ENCODE data around the gene C13orf42.

The C13orf42 gene

DNA sequence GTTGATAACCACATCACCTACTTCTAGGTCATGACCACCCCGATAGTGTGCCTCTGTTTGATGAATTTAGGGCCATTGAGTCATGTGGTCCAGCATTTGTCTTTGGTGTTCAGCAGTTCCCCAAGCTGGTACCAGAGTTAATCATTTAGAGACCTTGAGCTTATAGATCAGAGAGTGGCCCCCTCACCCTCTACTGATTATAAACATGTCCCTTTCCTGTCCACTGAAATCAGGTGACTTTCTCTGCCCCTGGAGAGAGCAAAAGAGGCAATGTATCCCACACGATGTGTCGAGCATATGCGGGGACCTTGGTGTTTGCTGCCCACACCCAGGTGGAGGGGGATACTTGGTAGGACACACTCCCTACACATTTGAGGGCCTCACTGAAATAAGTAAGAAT, 46.3 kb downstream of the C13orf42 start:
- no peak for DNase-seq

DNA sequence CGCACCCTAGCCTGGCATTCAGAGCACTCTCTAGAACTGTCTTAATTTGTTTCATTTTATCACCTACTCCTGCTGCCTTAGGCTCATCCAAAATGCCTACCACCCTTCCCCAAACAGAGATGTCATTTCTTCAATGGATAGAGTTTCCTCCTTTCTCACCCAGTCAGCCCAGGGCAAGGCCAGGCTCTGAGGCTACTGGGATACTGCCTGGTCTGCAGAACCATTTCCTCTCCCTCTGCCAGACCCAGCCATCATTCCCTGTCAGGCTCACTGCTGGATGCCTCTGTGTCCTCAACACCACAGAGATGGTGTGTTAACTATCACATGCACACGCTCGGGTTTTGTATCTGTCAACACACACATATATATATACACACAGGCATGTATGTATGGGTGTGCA, 47.2 kb downstream of the C13orf42 start:
- no peak for DNase-seq

DNA sequence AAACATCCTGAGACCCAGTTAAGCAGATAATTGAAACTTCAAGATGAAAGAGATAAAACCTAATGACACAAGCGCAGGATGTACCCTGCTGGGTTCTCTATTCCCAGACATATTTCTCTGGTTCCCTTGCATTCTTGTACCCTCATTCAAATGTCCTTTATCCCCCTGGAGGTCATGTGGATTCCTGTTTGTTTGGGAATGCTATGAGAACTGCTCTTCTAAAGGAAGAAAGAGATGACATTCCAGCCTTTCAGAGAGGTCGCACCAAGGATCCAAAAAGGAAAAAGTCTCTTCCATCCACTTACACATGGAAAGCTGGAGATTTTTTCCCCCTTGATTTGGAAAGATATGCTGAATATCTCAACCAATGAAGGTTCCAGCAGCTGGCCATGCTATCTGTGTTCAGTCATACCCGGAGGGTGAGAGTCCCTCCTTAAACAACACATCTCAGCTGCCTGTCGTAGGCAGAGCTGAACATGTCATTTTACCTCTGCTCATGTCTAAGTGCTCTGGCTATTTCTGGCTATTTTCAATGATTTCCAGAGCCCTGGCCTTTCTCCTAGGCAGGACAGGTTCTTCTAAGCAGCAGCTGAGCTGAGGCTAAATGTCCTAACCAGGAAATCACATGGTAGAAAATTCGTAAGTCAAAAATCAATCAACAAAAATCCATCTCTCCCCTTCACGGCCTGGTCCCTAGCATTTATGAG, 52.5 kb downstream of the C13orf42 start:
- no peak for DNase-seq

DNA sequence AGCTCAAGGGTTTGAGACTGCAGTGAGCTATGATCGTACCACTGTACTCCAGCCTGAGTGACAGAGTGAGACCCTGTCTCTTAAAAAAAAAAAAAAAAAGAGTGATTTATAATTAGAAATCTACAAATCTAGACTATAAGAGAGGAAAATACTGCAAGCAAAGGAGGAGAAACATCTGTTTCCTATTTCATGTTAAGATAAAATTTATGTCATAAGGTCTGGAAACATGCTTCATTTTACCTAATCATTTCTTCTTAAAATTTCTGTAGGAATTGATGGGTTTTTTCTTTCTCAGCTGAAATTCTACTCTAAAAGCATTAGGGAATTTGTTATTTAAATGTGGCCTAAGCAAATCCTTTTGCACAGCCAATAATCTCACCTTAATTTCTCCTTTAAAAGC, 53.2 kb downstream of the C13orf42 start:
- no peak for DNase-seq

DNA sequence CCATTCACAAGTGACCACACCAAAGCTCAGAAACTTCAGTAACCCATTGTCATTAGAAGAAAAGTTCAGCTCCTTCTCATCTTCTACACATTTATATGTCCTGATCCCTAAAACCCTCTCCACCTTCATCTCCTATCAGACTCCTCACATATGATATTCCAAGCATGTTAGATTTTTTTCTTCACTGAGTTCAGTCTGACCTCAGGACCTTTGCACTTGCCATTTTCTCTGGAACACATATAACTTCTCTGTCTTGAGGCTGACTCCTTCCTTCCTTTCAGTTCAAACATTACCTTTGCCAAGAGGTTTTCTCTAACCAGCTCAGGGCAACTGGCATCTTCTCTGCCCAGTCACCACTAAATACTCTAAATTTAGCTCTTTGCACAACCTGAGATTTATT, 54.1 kb downstream of the C13orf42 start:
- no peak for DNase-seq

DNA sequence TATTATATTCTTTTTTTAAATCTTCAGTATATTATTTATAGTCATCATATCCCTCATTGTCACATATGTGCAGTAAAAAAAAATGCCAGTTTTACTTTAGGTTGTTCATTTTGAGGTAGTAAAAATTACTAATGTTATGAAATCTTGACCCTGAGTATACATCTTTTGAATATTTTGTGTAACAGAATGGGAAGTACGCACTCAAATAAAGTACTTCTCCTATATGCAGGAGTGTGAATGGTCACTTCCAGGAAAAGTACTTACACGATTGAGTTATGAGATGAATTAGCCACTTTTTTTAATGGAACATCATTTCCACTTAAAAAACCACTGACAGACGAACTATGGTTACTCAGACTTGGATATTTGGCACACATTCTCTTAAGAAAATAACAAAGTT, 58.5 kb downstream of the C13orf42 start:
- no peak for DNase-seq

DNA sequence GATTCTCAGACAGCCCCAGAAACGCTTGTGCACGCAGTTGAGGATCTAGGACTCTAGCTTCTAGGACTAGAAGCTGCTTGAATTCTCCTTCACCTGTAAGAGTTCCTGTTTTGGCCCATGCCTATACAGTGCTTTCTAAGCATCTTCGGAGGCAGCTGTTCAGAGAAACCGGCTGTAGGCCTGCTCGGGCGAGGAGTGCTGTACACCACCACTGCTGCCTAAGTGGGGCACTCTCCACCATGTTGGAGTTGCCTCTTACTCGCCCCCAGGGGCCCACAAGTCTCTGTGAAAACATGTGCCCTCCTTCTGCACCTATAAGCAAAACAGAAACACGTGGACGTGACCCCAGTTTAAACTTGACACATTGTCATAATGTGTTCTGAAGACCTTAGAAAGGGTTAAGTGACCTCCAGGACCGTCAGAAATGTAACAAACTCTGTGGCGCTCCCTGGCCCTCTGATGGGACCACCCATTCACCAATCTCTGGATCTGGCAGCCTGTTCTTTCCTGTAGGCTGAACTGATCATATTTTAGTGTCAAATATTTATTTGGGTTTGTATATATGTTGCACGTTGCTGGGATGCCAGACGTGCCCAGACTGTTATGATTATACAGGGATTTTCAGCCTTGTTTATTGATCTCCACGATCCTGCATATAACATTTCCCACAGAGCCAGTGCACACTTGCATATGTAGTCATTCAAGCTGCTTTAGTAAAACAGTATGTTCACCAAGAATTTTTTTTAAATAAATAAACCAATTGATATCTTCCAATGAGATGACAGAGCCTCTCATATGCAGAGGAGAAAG, 60.8 kb downstream of the C13orf42 start:
- DNase-seq, result no peak

DNA sequence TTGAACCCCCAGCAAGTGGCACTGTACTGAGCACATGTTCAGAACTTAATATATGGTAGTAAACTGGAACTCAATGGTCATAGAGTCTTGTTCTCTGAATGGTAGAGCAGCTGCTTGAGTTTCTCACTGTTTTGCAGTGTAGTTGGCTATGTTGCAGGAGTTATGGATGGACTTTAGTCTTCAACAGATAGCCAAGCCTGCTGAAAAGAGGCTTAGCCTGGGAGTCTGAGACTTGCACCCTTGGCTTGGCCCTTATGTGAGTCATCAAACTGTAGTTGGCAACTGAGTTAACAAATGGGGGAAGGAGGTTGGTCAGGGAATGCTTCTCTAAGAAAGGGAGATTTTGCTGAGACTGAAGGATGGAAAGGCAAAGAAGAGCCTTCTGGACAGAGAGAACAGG, 62.5 kb downstream of the C13orf42 start:
- no peak for DNase-seq

DNA sequence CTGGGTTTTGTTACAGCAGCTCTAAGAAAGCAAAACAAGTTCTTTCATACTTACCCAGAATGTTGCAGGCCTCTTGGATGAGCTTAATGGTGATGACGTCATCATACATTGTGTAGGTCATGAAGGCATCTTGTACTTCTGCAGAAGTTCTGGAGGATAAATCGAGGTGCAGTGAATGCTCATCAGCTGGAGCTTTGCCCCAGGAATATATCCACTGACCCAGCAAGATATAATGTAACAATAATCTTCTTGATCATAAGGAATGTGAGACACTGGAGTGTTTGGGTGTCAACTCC, 63.0 kb downstream of the C13orf42 start:
- DNase-seq, result no peak

DNA sequence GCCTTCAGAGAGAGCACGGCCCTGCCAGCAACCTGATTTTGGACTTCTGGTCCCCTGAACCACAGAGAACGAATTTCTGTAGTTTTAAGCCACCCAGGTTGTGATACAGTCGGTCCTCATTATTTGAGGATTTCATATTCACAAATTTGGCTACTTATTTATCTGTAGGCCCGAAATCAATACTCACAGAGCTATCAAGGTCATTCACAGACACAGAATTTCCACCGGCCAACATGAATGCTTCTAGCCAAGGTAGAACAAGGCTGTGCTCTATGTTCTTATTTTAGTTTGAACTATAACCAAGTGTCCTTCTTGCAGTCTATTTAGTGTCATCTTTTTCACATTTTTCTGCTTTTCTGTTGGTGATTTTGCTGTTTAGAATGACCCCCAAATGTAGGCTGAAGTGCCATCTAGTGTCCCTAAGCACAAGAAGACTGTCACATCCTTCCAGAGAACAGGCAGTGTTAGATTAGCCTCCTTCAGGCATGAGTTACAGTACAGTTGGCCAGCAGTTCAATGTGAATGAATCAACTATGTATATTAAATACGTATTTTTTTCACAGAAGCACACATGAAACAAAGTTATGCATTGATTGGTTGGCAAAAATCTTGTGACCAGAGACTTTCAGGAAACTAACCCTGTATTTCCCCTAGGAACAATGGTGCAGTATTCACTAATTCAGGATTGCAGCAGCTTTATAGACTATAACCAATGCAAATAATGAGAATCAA, 63.5 kb downstream of the C13orf42 start:
- DNase-seq, result no peak

DNA sequence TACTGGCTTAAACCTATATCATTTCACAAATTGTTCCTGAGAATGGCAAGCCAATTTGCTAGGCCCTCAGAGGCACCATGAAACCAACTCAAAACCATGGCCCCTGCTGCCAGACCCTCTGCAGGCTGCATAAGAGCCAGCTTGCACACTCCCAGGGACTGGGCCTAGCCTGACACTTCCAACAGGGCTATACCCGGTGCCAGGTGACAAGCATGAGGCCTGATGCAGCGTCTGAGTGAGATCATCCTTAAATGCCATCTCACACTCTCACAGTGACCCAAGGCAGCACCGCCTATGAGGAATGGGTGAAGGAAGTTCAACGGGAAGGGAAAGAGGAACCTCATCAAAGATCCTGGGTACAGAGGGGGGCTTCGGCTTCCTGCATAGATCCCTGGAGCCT, 65.6 kb downstream of the C13orf42 start:
- DNase-seq, result no peak

DNA sequence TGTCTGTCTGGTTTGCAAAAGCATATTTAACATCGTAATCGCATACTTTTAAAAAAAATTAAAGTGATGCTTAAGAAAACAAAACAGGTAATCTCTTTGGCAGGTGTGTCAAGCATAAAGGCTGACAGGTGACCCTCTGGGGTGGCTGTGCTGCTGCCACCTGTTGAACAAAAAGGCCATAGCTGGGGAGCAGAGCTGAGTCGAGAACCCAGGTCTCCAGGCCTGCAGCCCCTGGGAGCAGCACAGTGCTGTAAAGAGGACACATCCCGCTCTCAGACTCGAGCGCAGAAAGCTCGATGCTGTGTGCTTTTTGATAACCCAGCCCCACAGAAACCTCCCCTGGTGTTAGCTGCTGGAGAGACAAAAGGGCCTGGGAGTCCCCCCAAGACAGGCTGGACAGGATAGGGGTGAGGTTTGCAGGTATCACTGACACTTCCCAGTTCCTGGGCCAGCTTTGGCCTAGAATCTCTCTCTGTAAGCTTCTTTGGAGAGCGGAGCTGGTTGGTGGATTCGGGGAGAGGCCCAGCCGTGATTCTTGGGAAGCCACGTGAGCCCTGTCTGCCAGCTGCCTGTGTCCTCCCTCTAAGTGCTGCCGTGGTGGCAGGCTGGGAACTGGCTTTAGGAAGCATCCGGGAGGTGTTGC, 66.9 kb downstream of the C13orf42 start:
- no peak for DNase-seq

DNA sequence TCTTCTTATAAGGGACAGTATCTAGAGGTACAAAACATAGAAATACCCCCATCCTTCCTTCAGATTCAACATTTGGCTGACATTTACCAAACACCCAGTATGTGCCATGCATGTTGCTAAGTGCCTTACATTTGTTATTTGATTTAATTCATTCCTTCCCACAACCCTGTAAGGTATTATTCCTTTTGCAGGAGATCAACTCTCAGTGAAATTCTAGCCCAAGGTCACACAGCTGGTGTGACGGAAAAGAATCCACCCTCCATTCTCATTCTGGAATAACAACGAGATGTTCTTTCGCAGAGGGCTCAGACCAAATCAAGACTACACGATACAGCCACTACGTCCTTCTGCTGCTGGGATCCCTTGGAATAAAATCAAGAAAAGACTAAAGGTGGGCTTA, 67.8 kb downstream of the C13orf42 start:
- no peak for DNase-seq

DNA sequence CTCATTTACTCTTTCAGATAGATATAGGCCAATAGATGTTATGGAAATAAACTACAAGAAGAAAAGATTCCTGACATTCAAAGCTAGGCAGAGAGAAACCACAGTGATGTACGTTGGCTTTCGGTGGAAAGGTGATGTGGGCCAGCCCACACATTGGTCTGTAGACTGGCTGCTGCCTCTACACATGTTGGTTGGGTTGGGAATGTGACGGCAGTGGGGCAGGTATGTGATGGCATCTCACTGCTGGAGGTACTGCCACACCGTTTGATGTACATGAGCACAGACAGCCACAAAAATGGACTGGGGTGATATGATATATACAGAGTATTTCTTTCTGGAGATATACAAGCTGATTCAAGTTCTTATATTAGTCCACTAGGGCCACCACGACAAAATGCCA, 69.4 kb downstream of the C13orf42 start:
- no peak for DNase-seq

DNA sequence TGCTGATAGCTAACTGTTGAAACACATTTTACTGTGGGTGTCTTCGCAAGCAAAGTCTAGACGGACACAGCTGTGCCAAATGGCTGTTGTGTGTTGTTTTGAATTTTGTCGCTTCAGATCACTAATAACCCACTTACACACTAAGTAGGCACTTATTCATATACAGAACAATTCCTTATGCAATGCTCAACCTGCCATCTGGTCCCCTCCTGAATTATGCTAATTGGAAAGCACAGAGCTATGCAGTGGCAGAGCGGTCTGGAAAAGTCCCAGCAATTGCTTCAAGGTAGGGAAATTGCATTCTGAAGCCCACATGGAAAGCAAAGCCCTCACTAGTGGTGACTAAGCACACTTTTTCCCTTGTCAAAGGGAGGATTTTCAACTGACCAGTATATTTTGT, 69.9 kb downstream of the C13orf42 start:
- no peak for DNase-seq

DNA sequence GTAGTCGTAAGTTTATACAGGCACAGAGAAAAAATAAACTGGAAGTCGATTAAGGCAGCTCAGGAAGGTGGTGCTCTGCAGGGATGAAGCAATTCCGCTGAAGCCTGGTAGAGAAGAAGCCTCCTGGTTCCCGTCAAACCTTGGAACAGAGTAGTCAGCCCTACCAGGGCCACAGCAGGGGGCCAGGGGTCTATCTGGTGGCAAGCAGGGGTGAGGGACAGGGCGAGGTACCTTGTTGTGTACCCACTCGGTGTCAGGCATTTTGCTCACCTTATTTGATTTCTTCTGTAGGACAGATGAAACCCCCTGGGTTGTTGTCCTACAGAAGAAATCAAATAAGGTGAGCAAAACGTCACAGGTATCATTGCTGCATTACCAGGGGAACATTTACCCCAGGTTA, 70.6 kb downstream of the C13orf42 start:
- DNase-seq, result no peak

DNA sequence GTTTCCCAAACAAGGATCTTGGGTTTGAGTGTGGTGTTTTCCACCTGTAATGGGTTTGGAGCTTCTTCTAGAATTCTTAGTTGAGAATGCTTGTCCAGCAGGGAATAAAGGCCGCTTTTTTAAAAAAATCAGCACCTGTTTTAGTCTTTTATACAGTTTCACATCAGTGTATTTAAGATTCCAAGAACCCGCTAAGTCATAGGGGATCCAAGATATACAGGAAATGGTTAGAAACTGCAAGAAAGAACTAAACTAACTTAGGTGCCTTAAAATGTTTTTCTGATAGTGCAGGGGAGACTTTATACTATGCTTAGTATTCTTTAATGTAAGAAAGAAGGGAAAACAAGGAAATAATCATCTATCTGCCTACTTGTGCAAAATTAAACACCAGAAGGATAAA, 74.7 kb downstream of the C13orf42 start:
- no peak for DNase-seq

DNA sequence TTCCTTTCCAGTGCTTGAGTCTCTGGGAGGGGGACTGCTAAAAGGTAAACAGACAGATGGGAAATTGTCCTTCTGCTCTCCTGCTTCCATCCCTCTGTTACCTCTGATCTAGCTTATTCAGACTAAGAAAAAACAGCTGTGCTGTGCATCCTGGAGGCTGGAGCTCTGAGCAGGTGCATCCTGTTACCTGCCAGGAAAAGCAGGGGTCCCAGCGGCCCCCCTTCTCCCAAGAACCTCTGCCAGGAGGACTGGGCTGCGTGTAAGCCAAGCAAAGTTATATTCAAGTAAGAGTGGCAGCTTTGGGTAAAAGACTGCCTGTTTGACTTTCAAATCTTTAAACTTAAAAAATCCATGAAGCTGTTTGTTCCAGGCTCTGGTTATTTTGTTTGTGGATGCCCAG, 75.1 kb downstream of the C13orf42 start:
- DNase-seq, result no peak

DNA sequence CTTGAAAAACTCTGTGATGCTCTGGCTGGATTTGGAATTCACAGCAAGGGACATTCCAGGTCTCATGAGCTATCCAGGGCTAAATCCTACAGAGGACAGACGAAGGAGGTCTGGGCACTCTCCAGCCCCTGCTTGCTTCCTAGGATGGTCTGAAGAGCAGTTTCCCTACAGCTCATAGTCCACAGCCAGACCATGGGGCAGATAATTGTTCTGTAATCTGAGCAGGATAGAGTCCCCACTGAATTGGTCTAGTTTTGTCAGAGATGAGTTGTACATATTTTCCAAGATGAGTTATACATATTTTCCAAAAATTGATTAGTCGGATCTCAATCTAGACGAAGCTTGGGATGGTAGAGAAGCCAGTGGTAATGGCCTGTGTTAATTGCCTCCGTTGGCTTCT, 75.6 kb downstream of the C13orf42 start:
- no peak for DNase-seq

DNA sequence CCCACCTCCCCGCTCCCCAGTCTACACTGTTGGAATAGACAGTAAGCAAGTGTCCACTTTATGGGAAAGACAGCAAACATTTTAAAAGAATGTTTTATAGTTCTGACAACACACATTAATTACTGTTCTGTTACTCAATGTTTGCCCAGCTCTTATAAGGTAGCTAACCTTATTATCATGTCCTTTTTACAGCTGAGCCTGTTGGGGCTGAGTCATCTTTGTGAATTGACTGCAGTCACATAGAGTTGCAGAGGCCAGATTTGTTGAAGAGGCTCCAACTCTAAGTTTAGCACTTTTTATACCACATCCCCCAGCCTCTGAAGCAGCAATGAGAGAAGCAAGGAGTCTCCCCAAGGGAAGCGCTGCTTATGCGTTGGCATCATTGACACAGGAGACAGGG, 76.2 kb downstream of the C13orf42 start:
- DNase-seq, result no peak

DNA sequence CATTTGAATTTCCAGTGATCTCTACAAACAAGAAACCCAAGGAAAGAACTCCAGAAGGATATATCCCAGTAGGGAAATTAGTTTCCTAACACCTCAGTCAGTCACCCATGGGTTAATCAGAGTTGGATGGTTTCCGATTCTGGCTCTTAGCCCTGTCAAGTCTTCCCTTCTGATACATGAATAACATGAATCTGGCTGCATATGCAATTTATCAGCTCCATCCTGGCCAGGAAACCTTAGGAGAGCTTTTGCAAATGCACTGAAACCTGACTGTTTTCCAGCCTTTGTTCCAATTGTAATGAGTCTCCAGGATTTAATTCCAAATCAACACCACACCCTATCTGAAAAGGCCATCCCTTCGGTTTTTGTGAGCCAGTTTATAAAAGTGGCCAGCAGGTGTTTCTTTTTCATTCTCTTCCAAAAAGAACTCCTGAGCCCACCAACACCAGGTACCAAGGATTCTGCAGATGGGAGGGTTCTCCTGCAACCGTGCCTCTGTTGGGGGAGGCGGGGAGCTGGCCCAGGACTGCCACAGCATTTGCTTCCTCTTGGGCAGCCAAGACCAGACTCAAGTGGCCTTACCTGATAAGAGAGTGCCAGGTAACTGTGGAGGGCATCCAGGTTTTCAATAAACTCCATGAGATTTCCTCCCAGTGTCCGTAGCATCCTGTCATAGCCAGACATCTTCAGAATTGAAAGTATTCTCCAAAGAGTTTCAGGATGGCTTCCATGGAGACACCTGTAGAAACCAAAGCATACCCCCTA, 77.5 kb downstream of the C13orf42 start:
- DNase-seq, result no peak

DNA sequence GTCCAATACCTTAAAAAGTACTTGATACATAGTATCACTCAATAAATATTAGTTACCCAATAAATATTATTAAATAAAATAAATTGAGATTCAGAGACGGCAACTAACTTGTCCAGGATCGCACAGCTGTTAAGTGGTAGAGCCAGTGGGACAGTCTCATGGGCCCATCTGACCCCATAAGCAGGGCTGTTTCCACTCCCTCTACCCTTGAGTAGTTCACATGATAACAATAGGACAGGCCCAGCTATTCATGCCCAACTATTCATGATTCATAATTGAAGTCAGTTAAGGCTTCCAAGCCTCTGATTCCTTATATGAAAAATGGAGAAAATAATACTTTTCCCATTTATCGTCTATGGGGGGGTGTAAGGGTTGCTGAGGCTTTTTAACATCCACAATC, 78.2 kb downstream of the C13orf42 start:
- no peak for DNase-seq

Data from GF-D8 (cell line).